NAMALWA (cell line): ENCODE results near the gene FAM50A.
"Not testable (repeated sequence)": the region's sequence is repeated elsewhere in the genome, so short reads cannot be mapped to it uniquely, and the experiment has no call there.

Experiments used
- DNase-seq: peaks from one replicate; pipeline ENCODE4 v3.0.0-alpha.2; 2015; ENCODE audit warnings: low spot score

FAM50A gene, protein sequence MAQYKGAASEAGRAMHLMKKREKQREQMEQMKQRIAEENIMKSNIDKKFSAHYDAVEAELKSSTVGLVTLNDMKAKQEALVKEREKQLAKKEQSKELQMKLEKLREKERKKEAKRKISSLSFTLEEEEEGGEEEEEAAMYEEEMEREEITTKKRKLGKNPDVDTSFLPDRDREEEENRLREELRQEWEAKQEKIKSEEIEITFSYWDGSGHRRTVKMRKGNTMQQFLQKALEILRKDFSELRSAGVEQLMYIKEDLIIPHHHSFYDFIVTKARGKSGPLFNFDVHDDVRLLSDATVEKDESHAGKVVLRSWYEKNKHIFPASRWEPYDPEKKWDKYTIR

DNA sequence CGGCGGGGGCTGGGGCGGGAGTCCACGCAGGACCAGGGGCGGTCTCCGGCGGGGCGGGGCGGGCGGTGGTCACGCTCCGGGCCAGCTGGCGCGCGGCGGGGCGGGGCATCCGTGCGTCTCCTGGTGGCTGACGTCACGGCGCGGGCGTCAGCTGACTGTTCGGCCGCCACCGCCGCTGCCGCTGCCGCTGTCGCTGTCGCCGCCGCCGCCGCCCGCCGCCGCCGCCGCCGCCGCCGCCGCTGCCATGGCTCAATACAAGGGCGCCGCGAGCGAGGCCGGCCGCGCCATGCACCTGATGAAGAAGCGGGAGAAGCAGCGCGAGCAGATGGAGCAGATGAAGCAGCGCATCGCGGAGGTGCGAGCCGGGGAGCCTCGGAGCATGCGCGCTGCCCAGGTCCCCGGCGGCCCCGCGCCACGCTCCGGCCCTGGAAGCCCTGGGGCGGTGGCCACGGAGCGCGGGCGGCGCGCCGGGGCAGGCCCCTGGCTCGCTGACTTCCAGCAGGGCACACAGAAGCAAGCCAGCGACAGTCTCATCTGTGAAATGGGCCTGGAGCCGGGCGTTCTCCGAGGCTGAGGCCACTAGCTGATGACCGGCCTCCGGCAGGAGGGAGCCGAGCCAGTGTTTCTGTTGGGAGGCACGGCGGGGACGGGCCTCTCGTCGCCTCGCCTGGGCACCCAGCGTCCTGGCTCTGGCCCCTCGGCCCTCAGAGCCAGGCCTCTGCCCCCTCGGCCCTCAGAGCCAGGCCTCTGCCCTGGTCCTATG, at the start of gene FAM50A:
FAM50A (plus strand) TSS at position 150 of the 763 bp plus-strand sequence; CDS start at position 245, 95 bp downstream.
- peak; percentile 36 for DNase-seq

DNA sequence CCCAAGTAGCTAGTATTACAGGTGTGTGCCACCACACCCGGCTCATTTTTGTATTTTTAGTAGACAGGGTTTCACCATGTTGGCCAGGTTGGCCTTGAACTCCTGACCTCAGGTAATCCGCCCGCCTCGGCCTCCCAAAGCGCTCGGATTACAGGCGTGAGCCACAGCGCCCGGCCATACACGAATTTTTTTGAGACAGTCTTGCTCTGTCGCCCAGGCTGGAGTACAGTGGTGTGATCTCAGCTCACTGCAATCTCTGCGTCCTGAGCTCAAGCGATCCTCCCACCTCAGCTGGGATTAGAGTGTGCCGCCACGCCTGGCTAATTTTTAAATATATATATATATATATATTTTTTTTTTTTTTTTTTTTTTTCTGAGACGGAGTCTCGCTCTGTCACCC, 47.6 kb upstream of the FAM50A start:
- not testable (repeated sequence) for DNase-seq

DNA sequence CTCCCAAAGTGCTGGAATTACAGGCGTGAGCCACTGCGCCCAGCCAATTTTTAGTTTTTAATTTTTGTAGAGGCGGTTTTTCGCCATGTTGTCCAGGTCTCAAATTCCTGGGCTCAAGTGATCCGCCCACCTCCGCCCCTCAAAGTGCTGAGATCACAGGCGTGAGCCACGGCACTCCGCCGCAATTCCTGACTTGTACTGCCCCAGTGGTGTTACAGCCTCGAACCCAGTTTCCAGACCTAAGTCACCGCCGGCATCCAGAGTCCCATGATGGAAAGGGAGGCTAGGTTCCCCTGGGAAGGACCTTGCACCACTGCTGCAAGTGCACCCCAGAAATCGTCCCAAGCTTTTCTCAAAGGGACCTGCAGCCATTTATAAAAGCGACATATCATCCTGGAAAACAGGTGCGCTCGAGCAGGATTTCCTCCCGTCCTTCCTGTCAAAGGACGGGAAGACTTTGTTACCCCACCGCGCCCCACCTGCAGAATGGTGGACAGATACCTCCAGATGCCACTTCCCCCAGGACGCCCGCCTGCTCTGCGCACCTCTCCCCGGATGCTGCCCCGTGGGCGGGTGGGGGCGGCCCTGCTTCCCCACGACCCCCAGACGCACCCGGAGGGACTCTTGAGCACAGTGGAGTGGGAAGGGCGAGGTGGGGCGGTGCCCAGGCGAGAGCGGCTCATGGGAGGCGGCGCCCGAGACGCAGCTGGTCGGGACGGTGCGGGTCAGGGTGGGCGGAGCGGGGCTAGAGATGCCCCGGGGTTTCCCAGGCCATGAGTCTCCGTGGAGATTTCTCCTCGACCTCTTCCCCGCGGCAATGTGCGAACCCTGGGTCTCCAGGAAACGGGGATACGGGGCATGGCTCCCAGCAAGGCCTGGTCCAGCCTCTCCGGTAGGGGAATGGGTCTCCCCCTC, 46.7 kb upstream of the FAM50A start:
- DNase-seq, result peak; percentile 68

DNA sequence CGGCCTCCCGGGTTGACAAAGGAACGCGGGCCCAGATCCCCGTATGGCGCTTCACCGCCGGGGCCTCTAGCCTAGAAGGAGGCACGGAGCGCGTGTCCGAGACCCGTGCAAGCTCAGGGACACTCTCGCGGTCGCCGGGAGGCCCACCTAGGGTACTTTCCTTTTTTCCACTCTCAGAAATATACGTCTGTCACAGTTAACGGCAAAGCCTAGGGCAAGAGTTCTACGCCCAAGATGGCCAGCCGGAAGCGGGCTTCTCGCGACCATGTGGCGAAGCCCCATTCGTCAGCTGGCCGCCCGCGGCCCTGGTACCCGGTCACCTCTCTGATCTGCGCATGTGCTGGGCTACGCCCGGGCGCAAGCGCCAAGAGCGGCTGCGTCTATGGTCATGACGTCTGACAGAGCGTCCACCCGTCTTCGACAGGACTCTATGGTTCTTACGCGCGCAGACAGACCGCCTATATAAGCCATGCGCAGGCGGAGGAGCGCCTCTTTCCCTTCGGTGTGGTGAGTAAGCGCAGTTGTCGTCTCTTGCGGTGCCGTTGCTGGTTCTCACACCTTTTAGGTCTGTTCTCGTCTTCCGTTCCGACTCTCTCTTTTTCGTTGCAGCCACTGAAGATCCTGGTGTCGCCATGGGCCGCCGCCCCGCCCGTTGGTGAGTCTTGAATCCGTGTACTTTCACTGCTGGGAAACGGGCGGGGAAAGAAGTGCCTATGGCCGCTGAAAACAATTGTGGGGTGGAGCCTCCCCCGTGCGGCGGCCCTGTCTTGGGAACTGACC, 45.9 kb upstream of the FAM50A start, which contains the start of gene RPL10:
RPL10 (plus strand) TSS at position 490 of the 780 bp plus-strand sequence; CDS start at position 633, 143 bp downstream.
- DNase-seq, result peak; percentile 94

DNA sequence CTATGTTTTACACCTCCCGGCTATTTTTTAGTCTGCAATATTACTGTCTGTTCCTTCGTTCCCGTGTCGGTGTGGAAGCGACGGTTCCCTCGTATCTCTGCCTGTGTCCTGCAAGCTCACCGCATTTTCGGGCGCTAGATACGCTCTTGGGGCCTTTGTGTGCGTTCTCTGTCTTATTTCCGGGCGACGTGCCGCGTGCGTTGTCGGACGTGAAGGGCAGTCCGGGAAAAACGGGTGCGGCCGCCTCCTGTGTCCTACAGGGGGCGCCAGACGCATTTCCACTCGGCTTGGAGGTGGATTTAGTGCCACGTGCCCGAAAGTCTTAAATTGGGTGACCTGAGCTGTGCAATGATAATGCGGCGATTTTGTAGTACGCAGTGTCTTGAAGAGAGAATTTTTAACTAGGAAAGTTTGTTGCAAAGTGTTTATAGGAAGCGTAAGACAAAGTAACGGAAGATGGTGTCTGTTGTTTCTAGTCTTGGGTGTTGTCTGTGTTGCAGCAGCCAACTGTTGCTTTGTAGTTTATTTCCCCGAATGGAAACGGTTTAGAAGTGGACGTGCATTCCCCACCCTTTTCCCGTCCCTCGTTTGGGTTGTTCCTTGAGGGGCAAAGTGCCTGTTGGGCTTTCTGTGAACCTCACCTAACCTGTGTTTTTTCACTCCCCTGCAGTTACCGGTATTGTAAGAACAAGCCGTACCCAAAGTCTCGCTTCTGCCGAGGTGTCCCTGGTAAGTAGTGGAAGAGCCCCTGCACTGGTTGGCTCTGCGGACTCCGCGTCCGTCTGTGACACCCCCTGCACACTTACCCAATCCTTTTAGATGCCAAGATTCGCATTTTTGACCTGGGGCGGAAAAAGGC, 45.0 kb upstream of the FAM50A start:
- DNase-seq, result peak; percentile 80

DNA sequence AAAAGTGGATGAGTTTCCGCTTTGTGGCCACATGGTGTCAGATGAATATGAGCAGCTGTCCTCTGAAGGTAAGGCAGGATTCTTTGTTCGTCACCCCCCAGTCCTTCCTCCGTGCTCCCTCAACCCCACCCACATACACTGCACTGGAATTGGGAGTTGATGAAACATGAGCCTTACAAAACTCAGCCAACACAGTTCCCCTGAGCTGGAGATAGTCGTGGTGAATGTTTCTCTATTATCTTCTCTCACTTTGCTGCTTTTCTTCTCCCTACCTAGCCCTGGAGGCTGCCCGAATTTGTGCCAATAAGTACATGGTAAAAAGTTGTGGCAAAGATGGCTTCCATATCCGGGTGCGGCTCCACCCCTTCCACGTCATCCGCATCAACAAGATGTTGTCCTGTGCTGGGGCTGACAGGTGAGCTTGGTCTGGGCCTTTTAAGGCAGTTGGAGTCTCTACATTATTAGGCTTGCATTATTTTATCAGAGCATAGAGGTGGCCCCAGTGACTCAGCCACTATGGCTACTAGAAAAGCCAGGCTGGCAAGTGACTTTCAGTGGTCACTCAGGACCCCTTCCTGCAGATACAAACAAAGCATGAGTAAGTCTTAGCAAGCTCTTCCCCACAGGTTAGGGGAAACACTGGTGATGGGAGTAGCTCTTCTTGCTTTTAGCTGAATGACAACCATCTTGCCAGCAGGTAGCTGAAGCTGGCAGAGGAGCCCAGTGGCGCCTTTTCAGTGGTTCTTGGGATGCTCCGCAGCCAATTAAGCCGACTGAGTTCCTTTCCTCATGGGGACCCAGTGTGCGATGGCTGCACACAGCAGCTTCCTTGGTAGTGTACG, 44.2 kb upstream of the FAM50A start:
- peak; percentile 33 for DNase-seq

DNA sequence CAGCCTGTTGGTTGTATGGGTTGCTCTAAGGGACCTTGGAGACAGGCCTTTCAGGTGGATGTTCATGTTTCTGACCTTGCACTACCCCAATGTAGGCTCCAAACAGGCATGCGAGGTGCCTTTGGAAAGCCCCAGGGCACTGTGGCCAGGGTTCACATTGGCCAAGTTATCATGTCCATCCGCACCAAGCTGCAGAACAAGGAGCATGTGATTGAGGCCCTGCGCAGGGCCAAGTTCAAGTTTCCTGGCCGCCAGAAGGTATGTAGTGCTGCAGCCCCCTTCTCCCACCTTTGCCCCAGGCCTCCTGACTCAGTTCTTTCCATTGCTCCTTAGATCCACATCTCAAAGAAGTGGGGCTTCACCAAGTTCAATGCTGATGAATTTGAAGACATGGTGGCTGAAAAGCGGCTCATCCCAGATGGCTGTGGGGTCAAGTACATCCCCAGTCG, 43.5 kb upstream of the FAM50A start:
- DNase-seq, result not testable (repeated sequence)

DNA sequence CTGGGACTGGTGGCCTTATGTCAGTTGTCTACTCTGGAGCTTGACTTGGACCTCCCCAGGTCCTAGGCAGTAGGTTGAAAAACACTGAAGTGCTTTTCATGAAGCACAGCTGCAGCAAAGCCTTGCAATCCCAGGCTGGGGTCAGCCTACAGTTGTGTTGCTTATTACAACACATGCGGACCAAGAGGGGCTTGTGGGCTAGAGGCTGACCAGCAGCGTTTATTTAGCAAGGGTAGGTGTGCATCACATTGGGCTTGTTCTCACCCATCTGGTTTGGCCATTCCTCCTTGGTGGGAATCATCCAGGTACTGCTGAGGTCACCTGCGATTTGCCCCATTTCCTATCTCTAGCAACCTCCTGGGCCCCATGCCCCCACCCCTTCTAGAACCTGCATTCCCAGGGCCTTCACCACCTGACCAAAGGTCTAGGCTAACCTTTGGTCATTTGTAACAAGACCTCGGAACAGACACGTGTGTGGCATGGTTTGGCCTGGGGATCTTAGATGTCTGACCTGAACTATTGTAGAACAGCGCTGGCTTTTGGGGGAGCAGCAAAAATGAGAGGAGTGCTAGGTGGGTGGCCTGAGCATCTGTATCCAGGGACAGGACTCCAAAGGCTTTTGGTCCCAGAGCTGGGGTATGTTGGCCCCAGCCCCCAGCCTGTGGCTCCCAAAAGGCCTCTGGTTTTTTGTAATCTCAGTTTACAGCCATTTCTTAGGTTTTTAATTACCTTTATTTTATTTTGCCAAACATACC, 42.7 kb upstream of the FAM50A start:
- peak; percentile 68 for DNase-seq

DNA sequence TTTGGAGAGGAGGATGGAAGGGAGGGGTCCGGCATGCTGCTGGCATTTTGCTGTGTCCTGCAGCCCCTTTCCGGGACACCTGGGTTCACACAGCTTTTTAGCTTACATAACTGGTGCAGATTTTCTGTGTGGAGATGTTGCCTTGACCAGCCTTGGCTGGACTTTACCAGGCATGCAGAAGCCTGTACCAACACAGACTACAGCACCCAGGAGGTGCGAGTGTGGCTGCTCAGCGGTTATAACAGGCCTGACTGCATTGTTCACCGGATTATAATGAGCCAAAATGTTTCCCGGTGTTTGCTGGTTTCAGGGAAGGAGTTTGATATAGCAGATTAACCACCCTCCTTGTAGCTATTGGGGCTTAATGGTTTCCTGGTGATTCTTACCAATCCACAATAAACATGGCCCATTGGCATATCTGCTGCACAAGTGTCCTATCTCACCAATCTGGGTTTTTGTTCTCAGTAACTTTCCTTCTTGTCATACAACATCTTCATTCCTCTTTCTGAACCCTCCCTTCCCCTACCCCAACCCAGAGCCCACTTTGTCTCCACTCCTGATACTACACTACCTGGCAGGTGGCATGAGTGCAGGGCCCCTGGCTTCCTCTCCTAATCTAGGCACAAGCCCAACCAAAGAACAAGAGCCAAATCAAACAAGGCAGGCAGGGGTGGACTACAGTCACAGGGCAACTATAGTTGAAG, 41.9 kb upstream of the FAM50A start:
- DNase-seq, result peak; percentile 42

DNA sequence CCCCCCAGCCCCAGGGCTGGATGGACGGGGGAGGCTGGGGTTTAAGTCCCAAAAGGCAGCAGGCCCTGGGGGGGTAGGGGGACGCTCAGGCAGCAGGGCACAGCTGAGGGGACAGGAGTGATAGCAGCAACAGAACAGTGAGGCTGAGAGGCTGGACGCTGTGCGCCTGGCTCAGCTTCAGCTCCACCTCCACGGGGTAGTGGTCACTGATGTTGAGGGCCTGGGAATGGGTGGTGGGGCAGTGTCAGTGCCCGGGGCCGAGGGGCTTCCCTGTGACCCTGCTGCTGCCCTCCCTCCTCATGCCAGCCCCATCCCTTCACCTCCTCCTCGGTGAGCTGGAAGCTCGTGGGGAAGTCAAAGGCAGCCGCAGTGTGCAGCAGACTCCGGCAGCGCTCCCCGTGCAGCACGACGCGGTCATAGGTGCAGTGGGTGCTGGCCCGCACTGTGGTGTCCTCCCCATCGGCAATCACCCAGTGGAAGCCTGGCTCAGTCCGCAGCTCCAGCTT, 41.3 kb upstream of the FAM50A start:
- no peak for DNase-seq

DNA sequence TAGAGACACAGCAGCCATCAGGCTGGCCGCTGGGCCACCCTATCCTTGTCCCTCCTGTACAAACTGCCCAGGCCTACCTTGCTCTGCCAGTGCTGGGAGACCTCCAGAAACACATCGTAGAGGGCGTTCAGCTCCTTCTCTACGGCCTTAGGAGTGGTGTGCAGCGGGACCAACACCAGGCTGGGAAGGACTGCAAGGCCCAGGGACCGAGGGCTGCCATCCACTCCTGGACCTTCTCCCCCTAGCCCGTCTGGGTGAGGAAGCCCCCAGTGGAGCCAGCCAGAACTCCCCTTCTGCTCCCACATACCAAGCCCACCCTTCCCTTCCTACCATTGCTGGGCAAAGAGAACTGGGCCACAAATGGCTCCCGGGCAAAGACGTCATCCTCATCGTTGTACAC, 40.7 kb upstream of the FAM50A start:
- no peak for DNase-seq

DNA sequence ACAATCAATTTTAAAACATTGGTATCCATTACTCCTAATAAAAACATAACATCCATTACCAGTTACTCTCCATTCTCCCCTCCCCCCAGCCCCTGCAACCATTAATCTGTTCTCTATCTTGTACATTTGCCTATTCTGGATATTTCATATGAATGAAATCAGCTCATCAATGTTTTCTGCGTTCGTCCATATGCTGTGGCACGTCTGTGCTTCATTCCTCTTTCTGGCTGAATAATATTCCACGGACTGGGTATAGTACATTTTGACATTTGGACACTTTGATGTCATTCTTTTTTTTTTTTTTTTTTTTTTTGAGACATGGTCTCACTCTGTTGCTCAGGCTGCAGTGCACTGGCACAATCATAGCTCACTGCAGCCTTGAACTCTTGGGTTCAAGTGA, 40.1 kb upstream of the FAM50A start:
- no peak for DNase-seq

DNA sequence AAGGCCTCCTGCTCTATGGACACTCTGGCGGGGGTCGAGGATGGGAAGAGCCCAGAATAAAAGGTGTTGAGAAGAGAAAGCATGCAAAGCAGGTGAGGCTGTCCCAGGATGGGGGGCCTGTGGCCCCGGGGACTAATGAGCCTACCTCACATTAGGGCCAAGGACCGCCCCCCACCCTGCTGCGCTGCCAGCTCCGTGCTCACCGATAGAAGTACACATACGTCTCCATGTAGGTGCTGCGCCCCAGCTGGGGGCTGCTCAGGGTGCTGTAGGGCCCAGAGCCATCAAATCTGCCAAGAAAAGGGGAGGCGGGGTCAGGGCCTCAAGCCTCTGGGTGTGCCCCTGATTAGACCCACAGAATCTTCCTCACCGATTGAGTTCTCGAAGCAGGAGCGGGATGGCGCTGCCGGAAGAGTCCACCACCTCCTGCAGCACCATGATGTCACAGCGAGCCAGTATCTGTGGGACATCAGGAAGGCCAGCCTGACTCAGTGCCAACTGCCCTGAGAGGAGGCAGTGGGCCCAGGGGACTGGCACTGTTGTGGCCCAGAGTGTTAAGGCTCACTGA, 39.2 kb upstream of the FAM50A start:
- no peak for DNase-seq

DNA sequence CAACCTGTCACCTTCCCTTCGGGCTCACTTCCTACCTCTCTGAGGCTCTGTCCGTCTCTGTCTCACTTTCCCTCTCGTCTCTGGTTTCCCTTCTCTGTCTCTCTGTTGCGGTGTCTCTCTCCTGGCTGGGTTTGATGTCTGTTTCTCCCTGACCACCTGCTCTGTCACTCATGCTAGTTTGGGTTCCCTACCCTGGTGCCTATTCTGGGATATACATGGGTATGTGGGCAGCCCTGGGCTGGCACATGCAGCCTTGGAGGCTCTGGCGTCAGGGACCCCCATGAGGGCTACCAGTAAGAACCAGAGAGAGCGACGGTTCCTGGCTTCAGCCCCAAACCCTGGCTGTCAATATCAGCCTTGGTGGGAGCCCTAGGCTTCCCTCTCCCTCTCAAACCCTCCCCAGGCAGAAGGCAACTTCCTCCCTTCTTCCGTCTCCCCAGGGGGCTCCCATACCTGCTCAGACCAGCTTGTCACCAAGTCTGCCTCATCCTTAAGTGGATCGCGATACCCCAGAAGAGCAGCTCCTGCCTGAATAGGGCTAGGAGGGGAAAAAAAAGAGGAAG, 35.2 kb upstream of the FAM50A start:
- DNase-seq, result no peak

DNA sequence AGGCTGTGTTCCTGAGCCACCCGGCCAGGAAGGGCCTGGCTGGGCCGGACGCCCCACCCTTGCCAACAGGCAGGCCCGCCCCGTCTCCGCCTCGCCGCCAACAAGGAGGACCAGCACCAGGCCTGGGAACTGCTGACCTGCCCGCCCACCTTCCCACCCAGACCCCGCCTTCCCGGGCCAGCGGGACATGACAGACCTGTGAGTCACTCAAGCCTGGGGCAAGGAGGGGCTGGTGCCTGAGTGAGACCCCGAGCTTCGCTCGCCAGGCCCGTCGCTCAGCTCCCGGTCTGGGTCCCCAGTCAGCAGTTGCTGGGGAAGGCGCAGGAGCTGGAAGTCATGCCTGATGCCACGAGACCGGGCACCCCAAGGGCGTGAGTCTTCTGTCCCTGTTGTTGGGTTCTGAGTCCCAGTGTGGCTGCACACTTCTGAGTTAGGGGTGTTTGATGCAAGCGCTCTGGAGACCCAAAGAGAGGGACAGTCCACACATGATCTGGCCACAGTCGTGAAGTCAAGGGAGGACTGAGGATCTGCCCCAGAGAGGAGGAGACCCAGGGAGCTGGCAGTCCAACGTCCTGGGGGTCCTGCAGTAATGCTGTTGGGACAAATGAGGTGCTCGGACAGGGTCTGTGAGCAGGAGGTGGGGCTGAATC, 34.6 kb upstream of the FAM50A start, which contains the start of gene DNASE1L1:
DNASE1L1 (minus strand) TSS at position 33 of the 650 bp plus-strand sequence. CDS start 3,686 bp downstream, outside the sequence.
- DNase-seq, result no peak

DNA sequence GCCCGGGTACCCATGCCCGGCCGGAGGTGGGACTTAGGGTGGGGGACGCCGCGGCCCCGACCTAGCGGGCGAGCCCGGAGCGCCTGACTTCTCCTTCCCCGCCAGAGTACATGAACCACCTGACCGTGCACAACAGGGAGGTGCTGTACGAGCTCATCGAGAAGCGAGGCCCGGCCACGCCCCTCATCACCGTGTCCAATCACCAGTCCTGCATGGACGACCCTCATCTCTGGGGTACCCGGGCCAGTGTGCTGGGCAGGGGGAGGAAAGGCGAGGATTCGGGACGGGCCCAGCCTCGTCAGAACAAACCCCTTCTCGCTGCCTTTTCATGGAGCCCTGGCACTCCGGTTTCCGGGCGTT, 32.0 kb upstream of the FAM50A start:
- peak; percentile 54 for DNase-seq
